ENCODE data around the gene G6PC2. TPM values are rescaled to one million over a fixed set of nuclear protein-coding genes. Genes with fewer than 3 reads are reported as not detected.
"Not testable (repeated sequence)": the region's sequence is repeated elsewhere in the genome, so short reads cannot be mapped to it uniquely, and the experiment has no call there.

G6PC2 gene
- total RNA-seq, 2 experiments from 2014 or later = not detected

- ChIA-PET CTCF (no interaction called here), POLR2A (no interaction called here)
- no peak for DNase-seq
- H3K27ac Mint-ChIP-seq = no peak overlapping the region
- H3K9me3 Mint-ChIP-seq = no peaks in the 10 kb centered on the region
- intact Hi-C loops (cut with micrococcal nuclease) = no loop called here
- no peak overlapping the region for H3K4me3 Mint-ChIP-seq
- no peak for ATAC-seq
- TF ChIP-seq CTCF (IDR thresholded peaks at IDR 0.05) = no peak
- no peaks in the 10 kb centered on the region for H3K4me1 Mint-ChIP-seq (ENCODE audit: low read depth)
- H3K27me3 Mint-ChIP-seq = no peaks in the 10 kb centered on the region
- peaks cover 5% of the 10 kb centered on the region for H3K36me3 Mint-ChIP-seq (ENCODE audit: low read depth)
These were observed 45.5 kb upstream of the G6PC2 start for GRCh38 chr2:168855601-168856000.

- no peak for ATAC-seq
- Mint-ChIP-seq H3K4me1 (ENCODE audit: low read depth) (no peaks in the 10 kb centered on the region), H3K27ac (no peak overlapping the region), H3K27me3 (no peaks in the 10 kb centered on the region), H3K4me3 (no peak overlapping the region), H3K9me3 (no peaks in the 10 kb centered on the region), H3K36me3 (ENCODE audit: low read depth) (peaks cover 12% of the 10 kb centered on the region)
- no peak for DNase-seq
- TF ChIP-seq CTCF (IDR thresholded peaks at IDR 0.05) = no peak
- POLR2A ChIA-PET = no interaction called here
- intact Hi-C loops (cut with micrococcal nuclease) = no loop called here
- CTCF ChIA-PET = no interaction called here
These were observed 42.9 kb upstream of the G6PC2 start for GRCh38 chr2:168858146-168858545.

GRCh38 chr2:168867164-168867563 lies 33.9 kb upstream of the G6PC2 start:
- peaks cover 33% of the 10 kb centered on the region for H3K36me3 Mint-ChIP-seq (ENCODE audit: low read depth)
- not testable (repeated sequence) for H3K4me1 Mint-ChIP-seq (ENCODE audit: low read depth)

GRCh38 chr2:168870369-168870768 lies 30.7 kb upstream of the G6PC2 start:
- POLR2A ChIA-PET; H3K4me1 Mint-ChIP-seq (ENCODE audit: low read depth); H3K27ac Mint-ChIP-seq; DNase-seq; H3K9me3 Mint-ChIP-seq; intact Hi-C loops (cut with micrococcal nuclease); CTCF ChIA-PET; H3K4me3 Mint-ChIP-seq; H3K27me3 Mint-ChIP-seq; ATAC-seq: not testable (repeated sequence)
- peaks cover 28% of the 10 kb centered on the region for H3K36me3 Mint-ChIP-seq (ENCODE audit: low read depth)

More at GRCh38 chr2:168867164-168867563, 33.9 kb upstream of the G6PC2 start:
- H3K4me3 Mint-ChIP-seq; CTCF ChIA-PET; H3K27ac Mint-ChIP-seq; POLR2A ChIA-PET; intact Hi-C loops (cut with micrococcal nuclease); DNase-seq; ATAC-seq; H3K9me3 Mint-ChIP-seq; H3K27me3 Mint-ChIP-seq: not testable (repeated sequence)

- CTCF ChIA-PET; POLR2A ChIA-PET; ATAC-seq; H3K9me3 Mint-ChIP-seq; DNase-seq; intact Hi-C loops (cut with micrococcal nuclease); H3K4me3 Mint-ChIP-seq; H3K27ac Mint-ChIP-seq; H3K27me3 Mint-ChIP-seq; H3K4me1 Mint-ChIP-seq (ENCODE audit: low read depth): not testable (repeated sequence)
- peaks cover 28% of the 10 kb centered on the region for H3K36me3 Mint-ChIP-seq (ENCODE audit: low read depth)
These were observed 30.3 kb upstream of the G6PC2 start for GRCh38 chr2:168870824-168871223.

GRCh38 chr2:168874368-168875054 lies 26.6 kb upstream of the G6PC2 start:
- ChIA-PET CTCF (interaction anchor here (1.2 kb wide), 1 partner anchor 74 kb away, joined by 4 read pairs; no protein-coding TSS in a partner anchor), POLR2A (no interaction called here)
- H3K9me3 Mint-ChIP-seq = peaks cover 1% of the 10 kb centered on the region
- peaks cover 20% of the 10 kb centered on the region for H3K36me3 Mint-ChIP-seq (ENCODE audit: low read depth)
- no peak for DNase-seq
- intact Hi-C loops (cut with micrococcal nuclease) = no loop called here
- H3K4me1 Mint-ChIP-seq (ENCODE audit: low read depth) = no peaks in the 10 kb centered on the region
- H3K27me3 Mint-ChIP-seq = no peaks in the 10 kb centered on the region
- no peak overlapping the region for H3K27ac Mint-ChIP-seq
- H3K4me3 Mint-ChIP-seq = no peak overlapping the region
- TF ChIP-seq CTCF (IDR thresholded peaks at IDR 0.05) = no peak
- no peak for ATAC-seq

- H3K27ac Mint-ChIP-seq; POLR2A ChIA-PET; DNase-seq; H3K4me1 Mint-ChIP-seq (ENCODE audit: low read depth); H3K4me3 Mint-ChIP-seq; ATAC-seq; H3K36me3 Mint-ChIP-seq (ENCODE audit: low read depth); H3K27me3 Mint-ChIP-seq; intact Hi-C loops (cut with micrococcal nuclease); CTCF ChIA-PET; H3K9me3 Mint-ChIP-seq: not testable (repeated sequence)
These were observed 18.9 kb upstream of the G6PC2 start for GRCh38 chr2:168882163-168882562.

Measured in activated CD8-positive, alpha-beta T cell treated with anti-CD3 and anti-CD28 coated beads for 36 hours (primary cell).